Ovary (tissue), 3 donors: ENCODE measurements around the gene PCDH15.

Source experiments
- CTCF ChIP-seq, 3 donors: fragments of 450-650 bp in 2 of 3; fragments of 200-600 bp in 1 of 3; IDR thresholded peaks; one replicate each; pipeline versions ENCODE4 v1.5.1 to v1.8.0; 2016 to 2022; ENCODE audit warnings: antibody characterized with exemption in 3 of 3, mild to moderate bottlenecking in 1 of 3
- EP300 ChIP-seq: sonication (generic); formaldehyde crosslinking; IDR thresholded peaks from one replicate; pipeline ENCODE4 v1.6.1; 2017; ENCODE audit warnings: antibody characterized with exemption
- POLR2A ChIP-seq: fragments of 450-650 bp; IDR thresholded peaks from one replicate; pipeline ENCODE4 v1.6.1; 2017; ENCODE audit warnings: antibody characterized with exemption, mild to moderate bottlenecking, moderate library complexity
- donor health status: DM: no; HTN: no; CAD: no.

- TF ChIP-seq POLR2A (no peak), CTCF (IDR thresholded peaks at IDR 0.05) (no peak), EP300 (no peak)
Observed at GRCh38 chr10:54660397-54660796, 140.6 kb downstream of the PCDH15 start.
